GM04504 (cell line): Measurements from ENCODE around the gene ATF7IP.
"Not testable (repeated sequence)": the region's sequence is repeated elsewhere in the genome, so short reads cannot be mapped to it uniquely, and the experiment has no call there.

Experiments used
- DNase-seq: peaks from one replicate; pipeline ENCODE4 v3.0.0-alpha.2; 2012; ENCODE audit warnings: low read depth

Gene ATF7IP

GRCh38 chr12:14367040-14367661, 1.7 kb downstream of the ATF7IP start:
- DNase-seq = no peak

- DNase-seq = no peak
Measured at GRCh38 chr12:14369311-14369710, 3.8 kb downstream of the ATF7IP start.

- DNase-seq = no peak
Measured at GRCh38 chr12:14373217-14373616, 7.7 kb downstream of the ATF7IP start.

- DNase-seq = no peak
Measured at GRCh38 chr12:14379508-14379907, 14.0 kb downstream of the ATF7IP start.

- peak; percentile 71 for DNase-seq
Measured at GRCh38 chr12:14384783-14385638, 19.5 kb downstream of the ATF7IP start.

GRCh38 chr12:14387219-14387871, 21.9 kb downstream of the ATF7IP start:
- no peak for DNase-seq

- DNase-seq = no peak
Measured at GRCh38 chr12:14390449-14390848, 25.0 kb downstream of the ATF7IP start.

- no peak for DNase-seq
Measured at GRCh38 chr12:14390870-14391530, 25.5 kb downstream of the ATF7IP start.

- no peak for DNase-seq
Measured at GRCh38 chr12:14393751-14394150, 28.3 kb downstream of the ATF7IP start.

GRCh38 chr12:14394317-14395073, 29.0 kb downstream of the ATF7IP start:
- no peak for DNase-seq

- DNase-seq = no peak
Measured at GRCh38 chr12:14395074-14395778, 29.7 kb downstream of the ATF7IP start.

- no peak for DNase-seq
Measured at GRCh38 chr12:14396071-14396470, 30.6 kb downstream of the ATF7IP start.

GRCh38 chr12:14399871-14400270, 34.4 kb downstream of the ATF7IP start:
- no peak for DNase-seq

GRCh38 chr12:14400599-14400998, 35.1 kb downstream of the ATF7IP start:
- no peak for DNase-seq

- DNase-seq = not testable (repeated sequence)
Measured at GRCh38 chr12:14401267-14401666, 35.8 kb downstream of the ATF7IP start.

- DNase-seq = no peak
Measured at GRCh38 chr12:14402697-14403096, 37.2 kb downstream of the ATF7IP start.

- no peak for DNase-seq
Measured at GRCh38 chr12:14403293-14403692, 37.8 kb downstream of the ATF7IP start.

GRCh38 chr12:14403711-14404196, 38.3 kb downstream of the ATF7IP start:
- peak; percentile 48 for DNase-seq

- DNase-seq = not testable (repeated sequence)
Measured at GRCh38 chr12:14405407-14405806, 39.9 kb downstream of the ATF7IP start.

GRCh38 chr12:14408208-14408607, 42.7 kb downstream of the ATF7IP start:
- DNase-seq = no peak

- DNase-seq = no peak
Measured at GRCh38 chr12:14410177-14410576, 44.7 kb downstream of the ATF7IP start.
